Natural killer cell (primary cell): ENCODE data around the gene PDCD10. TPM values are rescaled to one million over a fixed set of nuclear protein-coding genes. Genes with fewer than 3 reads are reported as not detected.

ENCODE experiments used
- ATAC-seq, 3 donors: fragments of 150-1000 bp in 2 of 3; fragments of 200-7000 bp in 1 of 3; cut with Tn5 transposase; 1 replicate in 1 of 3; 2 replicates in 2 of 3; pipeline ENCODE4 v1.10.0; 2021; ENCODE audit warnings: mild to moderate bottlenecking in 2 of 3, moderate library complexity in 2 of 3
- DNase-seq, 2 donors: peaks; one replicate each; pipeline versions ENCODE4 v3.0.0 to v3.0.0-alpha.2; 2013 to 2021; ENCODE audit warnings: mixed read lengths in 1 of 2
- H3K27ac ChIP-seq: one replicate; pipeline ENCODE4 v1.5.1; 2013; ENCODE audit warnings: mild to moderate bottlenecking, low read length
- H3K27me3 ChIP-seq: one replicate; pipeline ENCODE4 v1.6.1; 2013; ENCODE audit warnings: low read length; ENCODE audit not compliant: control insufficient read depth, insufficient read depth
- H3K36me3 ChIP-seq: one replicate; pipeline ENCODE4 v1.6.1; 2013; ENCODE audit warnings: low read length; ENCODE audit not compliant: control insufficient read depth, insufficient read depth
- H3K4me1 ChIP-seq: one replicate; pipeline ENCODE4 v1.6.1; 2013; ENCODE audit warnings: low read length; ENCODE audit not compliant: control insufficient read depth, insufficient read depth
- H3K4me3 ChIP-seq: one replicate; pipeline ENCODE4 v1.5.1; 2013; ENCODE audit warnings: low read length
- H3K9me3 ChIP-seq: one replicate; pipeline ENCODE4 v1.6.1; 2013; ENCODE audit warnings: low read length; ENCODE audit not compliant: control insufficient read depth, insufficient read depth
- H3K27ac Mint-ChIP-seq, 2 donors: one replicate each; pipeline ENCODE4 v1.8.0; 2022; ENCODE audit warnings: mild to moderate bottlenecking in 2 of 2, mixed read lengths in 2 of 2, moderate library complexity in 1 of 2
- H3K27me3 Mint-ChIP-seq, 2 donors: one replicate each; pipeline ENCODE4 v1.8.0; 2022; ENCODE audit warnings: low read depth in 2 of 2, mixed read lengths in 2 of 2
- H3K36me3 Mint-ChIP-seq: one replicate; pipeline ENCODE4 v1.8.0; 2022; ENCODE audit warnings: mixed read lengths
- H3K4me1 Mint-ChIP-seq, 2 donors: one replicate each; pipeline ENCODE4 v1.8.0; 2022; ENCODE audit warnings: mixed read lengths in 2 of 2
- H3K4me3 Mint-ChIP-seq: one replicate; pipeline ENCODE4 v1.8.0; 2022; ENCODE audit warnings: mild to moderate bottlenecking, moderate library complexity, mixed read lengths
- H3K9me3 Mint-ChIP-seq, 2 donors: one replicate each; pipeline ENCODE4 v1.8.0; 2022; ENCODE audit warnings: mixed read lengths in 2 of 2
- WGBS: methylation state at CpG from one replicate; pipeline ENCODE4 v1.1.7; 2013; ENCODE audit warnings: missing lambda C conversion rate; ENCODE audit not compliant: insufficient coverage; 5-methylcytosine and 5-hydroxymethylcytosine counted together
- intact Hi-C: fragments of 100-400 bp; cut with micrococcal nuclease; formaldehyde crosslinking; loops from one replicate; pipeline ENCODE4 v1.14.2; 2022
- total RNA-seq, 4 donors: library from RNA; stranded (reverse); fragments of 120-200 nt in 1 of 4; gene quantifications; one replicate each; pipeline versions ENCODE4 v1.2.3 to v1.2.4, GENCODE V29; 2013 to 2022
- TF ChIP-seq, protein P1 (sequence below): fragments of 200-600 bp; IDR thresholded peaks from one replicate; pipeline ENCODE4 v1.8.0; 2022; ENCODE audit warnings: antibody characterized with exemption

Gene PDCD10
- total RNA-seq, 3 donors from 2014 or later (not counting 1 experiment from before 2014, with no cell fraction given) = 50.6 to 58.3 (median 50.8) TPM

DNA sequence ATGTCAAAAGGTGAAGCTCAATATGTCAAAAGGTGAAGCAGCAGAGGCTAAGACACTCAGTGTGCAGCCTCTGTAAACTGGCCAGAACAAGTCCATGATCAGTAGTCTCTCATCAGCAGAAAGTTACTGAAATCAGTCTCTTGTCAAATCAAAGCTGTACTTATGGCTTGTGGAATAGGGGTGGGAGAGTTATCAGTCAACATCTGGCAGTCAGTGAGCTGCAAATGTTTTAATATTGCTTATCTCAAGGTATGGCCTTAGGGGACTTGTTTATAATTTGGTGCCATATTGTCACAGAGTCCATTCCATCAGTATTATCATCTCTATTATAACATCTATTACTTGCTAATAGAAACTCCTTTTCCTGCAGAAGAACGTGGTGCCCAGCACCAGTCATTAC is 66.0 kb downstream of the PDCD10 start:
- 93% methylated on average over 1 of the region's 1 CpG for WGBS
- ATAC-seq = no peak
- no peak overlapping the region for H3K27ac Mint-ChIP-seq
- H3K27me3 ChIP-seq = no peaks in the 10 kb centered on the region
- H3K4me1 ChIP-seq = no peaks in the 10 kb centered on the region
- H3K27ac ChIP-seq = no peak overlapping the region
- peaks cover 1% of the 10 kb centered on the region for H3K36me3 Mint-ChIP-seq
- intact Hi-C loops = no loop called here
- no peaks in the 10 kb centered on the region for H3K9me3 ChIP-seq
- H3K4me1 Mint-ChIP-seq = no peaks in the 10 kb centered on the region
- DNase-seq = no peak
- H3K4me3 ChIP-seq = no peak overlapping the region
- no peaks in the 10 kb centered on the region for H3K27me3 Mint-ChIP-seq
- peaks cover 7% of the 10 kb centered on the region for H3K36me3 ChIP-seq
- H3K9me3 Mint-ChIP-seq = no peaks in the 10 kb centered on the region
- H3K4me3 Mint-ChIP-seq = no peak overlapping the region
- TF ChIP-seq, protein P1, sequence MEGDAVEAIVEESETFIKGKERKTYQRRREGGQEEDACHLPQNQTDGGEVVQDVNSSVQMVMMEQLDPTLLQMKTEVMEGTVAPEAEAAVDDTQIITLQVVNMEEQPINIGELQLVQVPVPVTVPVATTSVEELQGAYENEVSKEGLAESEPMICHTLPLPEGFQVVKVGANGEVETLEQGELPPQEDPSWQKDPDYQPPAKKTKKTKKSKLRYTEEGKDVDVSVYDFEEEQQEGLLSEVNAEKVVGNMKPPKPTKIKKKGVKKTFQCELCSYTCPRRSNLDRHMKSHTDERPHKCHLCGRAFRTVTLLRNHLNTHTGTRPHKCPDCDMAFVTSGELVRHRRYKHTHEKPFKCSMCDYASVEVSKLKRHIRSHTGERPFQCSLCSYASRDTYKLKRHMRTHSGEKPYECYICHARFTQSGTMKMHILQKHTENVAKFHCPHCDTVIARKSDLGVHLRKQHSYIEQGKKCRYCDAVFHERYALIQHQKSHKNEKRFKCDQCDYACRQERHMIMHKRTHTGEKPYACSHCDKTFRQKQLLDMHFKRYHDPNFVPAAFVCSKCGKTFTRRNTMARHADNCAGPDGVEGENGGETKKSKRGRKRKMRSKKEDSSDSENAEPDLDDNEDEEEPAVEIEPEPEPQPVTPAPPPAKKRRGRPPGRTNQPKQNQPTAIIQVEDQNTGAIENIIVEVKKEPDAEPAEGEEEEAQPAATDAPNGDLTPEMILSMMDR = no peak

DNA sequence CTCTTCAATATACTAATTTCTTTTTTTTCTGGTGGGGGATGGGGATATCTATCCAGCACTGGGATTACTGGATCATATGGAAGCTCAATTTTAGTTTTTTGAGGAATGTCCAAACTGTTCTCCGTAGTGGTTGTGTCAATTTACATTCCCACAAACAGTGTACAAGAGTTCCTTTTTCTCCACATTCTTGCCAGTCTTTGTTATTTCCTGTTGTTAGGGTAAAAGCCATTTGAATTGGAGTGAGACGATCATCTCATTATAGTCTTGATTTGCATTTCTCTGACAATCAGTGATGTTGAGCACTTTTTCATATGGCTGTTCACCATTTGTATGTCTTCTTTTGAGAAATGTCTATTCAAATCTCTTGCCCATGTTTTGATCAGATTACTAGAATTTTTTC is 68.1 kb downstream of the PDCD10 start:
- no peak overlapping the region for H3K27ac ChIP-seq
- DNase-seq (no peak), ATAC-seq (no peak)
- no peaks in the 10 kb centered on the region for H3K27me3 ChIP-seq
- H3K9me3 Mint-ChIP-seq = no peaks in the 10 kb centered on the region
- no peaks in the 10 kb centered on the region for H3K4me1 ChIP-seq
- H3K4me1 Mint-ChIP-seq = no peaks in the 10 kb centered on the region
- TF ChIP-seq, protein P1 = no peak
- H3K4me3 Mint-ChIP-seq = no peak overlapping the region
- H3K9me3 ChIP-seq = no peaks in the 10 kb centered on the region
- no peak overlapping the region for H3K27ac Mint-ChIP-seq
- no peaks in the 10 kb centered on the region for H3K27me3 Mint-ChIP-seq
- H3K4me3 ChIP-seq = no peak overlapping the region
- 89% methylated on average over 2 of the region's 2 CpGs for WGBS
- H3K36me3 Mint-ChIP-seq = no peaks in the 10 kb centered on the region
- H3K36me3 ChIP-seq = no peaks in the 10 kb centered on the region
- intact Hi-C loops = no loop called here

DNA sequence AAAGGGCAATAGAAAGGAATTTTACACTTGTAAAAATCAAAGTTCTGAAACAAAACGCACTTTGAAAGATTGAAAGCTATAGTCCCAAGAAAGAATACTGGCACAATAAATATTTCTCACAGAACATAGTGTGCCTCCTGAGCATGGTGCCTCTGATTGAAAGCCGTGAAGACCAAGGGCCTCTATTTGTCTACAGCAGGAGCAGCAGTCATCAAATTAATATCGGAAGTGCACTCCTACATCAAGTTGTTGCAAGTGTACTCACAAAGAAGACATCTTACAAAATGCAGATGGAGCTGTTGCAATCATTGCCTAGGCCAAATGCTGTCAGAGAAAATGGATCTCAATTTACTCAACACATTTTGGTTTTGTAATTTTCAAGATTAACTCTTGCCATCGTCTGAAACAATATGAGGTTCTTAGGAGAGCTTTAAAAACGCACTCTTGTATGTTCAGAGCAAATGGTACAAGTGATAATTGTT is 71.7 kb downstream of the PDCD10 start:
- no peak overlapping the region for H3K27ac ChIP-seq
- WGBS = 95% methylated on average over 5 of the region's 5 CpGs
- no peaks in the 10 kb centered on the region for H3K9me3 ChIP-seq
- H3K27ac Mint-ChIP-seq = no peak overlapping the region
- H3K27me3 ChIP-seq = no peaks in the 10 kb centered on the region
- ATAC-seq (no peak), DNase-seq (no peak)
- H3K4me3 Mint-ChIP-seq = no peak overlapping the region
- H3K36me3 Mint-ChIP-seq = no peaks in the 10 kb centered on the region
- no peak overlapping the region for H3K4me3 ChIP-seq
- H3K36me3 ChIP-seq = no peaks in the 10 kb centered on the region
- H3K27me3 Mint-ChIP-seq = no peaks in the 10 kb centered on the region
- H3K4me1 ChIP-seq = no peaks in the 10 kb centered on the region
- H3K9me3 Mint-ChIP-seq = no peaks in the 10 kb centered on the region
- H3K4me1 Mint-ChIP-seq = no peaks in the 10 kb centered on the region
- intact Hi-C loops = no loop called here
- TF ChIP-seq, protein P1 = no peak

DNA sequence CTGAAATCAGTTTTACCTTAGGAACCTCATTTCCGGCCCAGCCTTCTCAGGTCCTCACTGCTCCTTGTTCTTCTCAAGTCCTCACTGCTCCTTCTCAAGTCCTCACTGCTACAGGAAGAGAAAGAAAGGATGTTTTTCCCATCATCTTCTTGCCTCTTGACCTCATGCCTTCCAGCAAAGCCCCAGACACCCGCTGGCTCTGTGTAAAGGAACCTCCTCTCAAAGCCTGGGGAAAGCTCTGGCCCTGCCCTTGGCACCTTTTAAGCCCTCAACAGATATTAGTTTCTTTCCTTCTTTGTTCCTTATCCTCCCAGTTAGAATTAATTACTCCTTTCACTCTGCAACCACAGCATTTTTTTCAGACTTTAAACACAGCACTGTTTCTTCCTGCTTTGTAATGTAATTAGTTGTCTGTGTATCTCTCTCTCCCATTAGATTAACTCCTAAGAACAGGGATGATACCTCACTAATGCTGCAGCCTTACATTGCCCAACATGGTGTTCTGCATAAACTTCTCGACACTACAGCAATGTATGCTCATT is 76.9 kb downstream of the PDCD10 start:
- H3K27ac Mint-ChIP-seq = no peak overlapping the region
- H3K27me3 ChIP-seq = no peaks in the 10 kb centered on the region

More for the DNA sequence above, 76.9 kb downstream of the PDCD10 start:
- H3K4me1 ChIP-seq = no peaks in the 10 kb centered on the region
- peaks cover 0 to 2% of the 10 kb centered on the region in 2 donors for H3K9me3 Mint-ChIP-seq
- peaks cover 10% of the 10 kb centered on the region in 2 donors for H3K4me1 Mint-ChIP-seq
- intact Hi-C loops = loop anchor here (2.0 kb wide), 1 partner anchor 15 kb away; no protein-coding TSS in a partner anchor
- 91% methylated on average over 2 of the region's 3 CpGs for WGBS
- DNase-seq = no peak
- no peak overlapping the region for H3K27ac ChIP-seq
- H3K4me3 Mint-ChIP-seq = no peak overlapping the region
- no peaks in the 10 kb centered on the region for H3K9me3 ChIP-seq
- no peak overlapping the region for H3K4me3 ChIP-seq
- no peaks in the 10 kb centered on the region for H3K27me3 Mint-ChIP-seq
- H3K36me3 ChIP-seq = no peaks in the 10 kb centered on the region
- H3K36me3 Mint-ChIP-seq = no peaks in the 10 kb centered on the region
- TF ChIP-seq, protein P1 = no peak
- ATAC-seq = no peak
